ENCODE measurements around the gene H6PD.
A peak's percentile ranks its signal among the peaks of the same experiment; 100 is the strongest.

The H6PD gene

DNA sequence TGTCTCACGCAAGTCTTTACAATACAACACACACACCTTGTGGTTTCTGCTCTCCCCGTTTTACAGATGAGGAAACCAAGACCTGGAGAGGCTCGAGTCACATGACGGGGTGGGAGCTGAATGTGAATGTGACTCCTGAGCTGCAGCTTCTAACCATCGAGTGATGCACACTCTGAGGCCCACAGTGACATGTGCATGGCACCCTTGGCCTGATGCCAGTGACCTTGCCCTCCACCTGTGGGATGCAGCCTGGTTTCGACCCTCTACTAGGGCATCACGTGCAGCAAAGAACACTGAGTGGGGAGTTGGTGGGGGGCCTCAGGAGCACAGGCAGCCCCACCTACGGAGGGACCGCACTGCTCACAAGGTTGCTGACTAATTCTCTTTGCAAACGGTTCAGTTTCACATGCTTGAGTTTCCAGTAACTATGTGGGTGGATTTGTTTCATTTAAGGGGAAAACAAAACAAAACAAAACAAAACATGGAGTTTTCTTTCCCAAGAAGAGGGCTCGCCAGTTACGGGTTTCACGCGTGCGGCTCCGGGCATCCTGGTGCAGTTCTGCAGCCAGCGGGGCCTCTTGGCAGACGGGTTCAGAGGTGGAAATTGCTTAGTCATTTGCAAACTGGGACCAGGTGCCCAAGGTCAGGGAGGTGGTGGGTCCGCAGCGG, 81.0 kb downstream of the H6PD start:
- DNase-seq (ENCODE audit: low read depth in 1 of 2, low spot score in 1 of 2): peak in 1 of 2 donors; percentile 47

GRCh38 chr1:9316080-9316444, 81.5 kb downstream of the H6PD start:
- no peak for DNase-seq (ENCODE audit: low read depth in 1 of 2, low spot score in 1 of 2)

DNA sequence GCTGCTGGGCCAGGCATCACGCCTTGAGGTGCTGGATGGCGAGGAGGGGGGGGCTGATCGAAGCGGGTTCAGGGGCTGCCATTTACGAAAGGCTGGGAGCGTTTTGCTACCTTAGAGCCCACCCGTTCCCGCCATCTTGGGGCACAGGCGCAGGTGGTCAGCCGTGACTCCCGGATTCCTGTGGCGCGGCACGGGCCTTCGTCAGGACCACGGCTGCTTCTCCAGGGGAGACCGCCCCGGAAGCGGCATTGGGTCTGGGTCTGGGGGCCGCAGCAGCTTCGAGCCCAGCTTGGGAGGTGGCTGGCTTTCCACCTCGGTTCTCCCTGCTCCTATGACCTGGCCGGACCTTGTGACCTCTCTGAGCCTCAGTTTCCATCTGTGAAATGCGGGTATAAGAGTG, 81.9 kb downstream of the H6PD start:
- no peak for DNase-seq (ENCODE audit: low read depth in 1 of 2, low spot score in 1 of 2)

GRCh38 chr1:9317072-9317471, 82.5 kb downstream of the H6PD start:
- no peak for DNase-seq (ENCODE audit: low read depth in 1 of 2, low spot score in 1 of 2)

GRCh38 chr1:9317591-9318417, 83.2 kb downstream of the H6PD start:
- DNase-seq (ENCODE audit: low read depth in 1 of 2, low spot score in 1 of 2): no peak

DNA sequence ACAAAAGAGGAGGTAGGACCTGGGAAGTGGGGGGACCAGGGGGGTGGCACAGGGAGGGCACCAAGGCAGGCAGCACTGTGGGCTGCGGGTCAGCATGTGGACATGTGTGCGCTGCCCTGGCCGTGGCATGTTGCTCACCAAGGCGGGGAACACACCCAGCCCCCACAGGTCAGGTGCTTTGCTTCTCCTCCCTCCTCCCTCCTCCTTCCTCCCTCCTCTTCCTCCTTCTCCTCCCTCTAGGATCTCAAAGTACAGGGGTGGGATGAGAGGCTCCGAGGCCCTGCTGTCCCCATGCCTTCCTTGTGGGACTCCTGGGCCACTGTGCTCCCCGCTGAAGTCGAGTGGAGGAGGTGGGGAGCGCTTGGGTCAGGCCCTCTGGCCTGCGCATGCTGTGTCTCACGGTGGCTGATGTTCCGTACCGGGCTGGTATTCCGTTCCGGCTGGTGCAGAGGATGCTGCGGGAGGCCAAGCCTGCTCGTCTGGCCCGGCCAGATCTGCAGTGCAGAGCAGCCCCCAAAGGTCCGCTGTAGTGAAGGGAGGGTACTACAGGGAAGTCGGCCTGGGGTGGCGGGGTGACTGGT, 84.7 kb downstream of the H6PD start:
- no peak for DNase-seq (ENCODE audit: low read depth in 1 of 2, low spot score in 1 of 2)

- no peak for DNase-seq (ENCODE audit: low read depth in 1 of 2, low spot score in 1 of 2)
These were observed 85.4 kb downstream of the H6PD start for GRCh38 chr1:9319789-9320519.

Data from activated T-helper 1 cell treated with anti-CD3 and anti-CD28 coated beads, Interleukin-2, amount 50 U/mL, for 16 hours (primary cell).